DMS114 treated with DMSO at 0.1 percent for 48 hours (cell line): ENCODE measurements around the gene SEC22B.
"Not testable (repeated sequence)": the region's sequence is repeated elsewhere in the genome, so short reads cannot be mapped to it uniquely, and the experiment has no call there.

Experiments used
- DNase-seq: peaks from one replicate; lab custom pipeline; 2025; ENCODE audit not compliant: unreplicated experiment; lab: John Stamatoyannopoulos, UW

The SEC22B gene

DNA sequence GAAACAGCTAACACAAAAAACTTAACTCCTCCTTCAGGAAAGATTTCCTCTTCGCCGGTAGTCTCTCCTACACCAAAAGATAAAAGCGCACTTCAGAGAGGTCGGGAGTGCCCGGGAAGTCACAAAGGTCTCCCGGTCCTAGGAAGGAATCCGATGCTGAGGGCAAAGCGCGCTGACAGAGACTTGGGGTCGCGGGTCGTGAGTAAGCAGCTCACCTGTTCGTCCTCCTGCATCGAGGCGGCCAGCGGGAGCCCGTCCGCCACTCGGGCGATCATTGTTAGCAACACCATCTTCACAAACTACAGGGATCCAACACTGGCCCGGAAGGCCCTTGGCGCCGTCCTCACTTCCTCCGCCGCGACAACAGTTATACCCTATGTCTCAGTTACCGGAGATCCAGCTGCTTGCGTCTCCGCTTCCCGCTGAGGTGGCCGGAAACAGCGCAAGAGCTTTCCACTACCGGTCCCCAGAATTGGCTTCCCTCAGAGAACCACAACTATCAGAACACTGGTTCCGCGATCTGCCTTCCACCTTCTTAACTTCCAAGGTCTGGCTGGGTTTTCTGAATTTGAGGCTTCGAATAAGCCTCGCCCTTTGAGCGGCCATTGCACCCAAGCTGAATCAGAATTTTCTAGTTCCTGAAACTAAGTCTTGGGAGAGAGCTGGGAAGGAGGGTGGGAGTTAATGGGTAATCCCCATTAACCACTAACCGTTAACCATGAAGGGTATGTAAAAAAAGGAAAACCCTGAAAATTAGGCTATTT is at the start of gene SEC22B:
Gene SEC22B (minus strand): TSS at position 429 of the 764 bp plus-strand sequence. CDS start 139 bp downstream, at position 290.
- DNase-seq = peak; percentile 93

DNA sequence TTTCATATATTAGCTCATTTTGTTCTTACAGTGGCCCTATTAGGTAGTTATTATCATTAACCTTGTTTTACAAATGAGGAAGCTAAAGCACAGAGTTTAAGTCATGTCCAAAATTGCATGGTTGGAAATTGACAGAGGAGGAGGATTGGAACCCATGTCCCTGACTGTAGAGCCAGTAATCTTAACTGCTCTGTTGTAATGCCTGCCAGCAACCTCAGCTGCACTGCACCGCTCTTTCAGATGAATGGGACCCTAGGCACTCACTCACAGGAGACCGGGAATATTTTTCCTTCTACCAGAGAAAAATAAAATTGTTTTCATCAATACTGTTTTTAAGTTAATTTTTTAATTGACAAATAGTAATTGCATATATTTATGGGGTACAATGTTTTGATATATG is 41.6 kb upstream of the SEC22B start:
- not testable (repeated sequence) for DNase-seq

DNA sequence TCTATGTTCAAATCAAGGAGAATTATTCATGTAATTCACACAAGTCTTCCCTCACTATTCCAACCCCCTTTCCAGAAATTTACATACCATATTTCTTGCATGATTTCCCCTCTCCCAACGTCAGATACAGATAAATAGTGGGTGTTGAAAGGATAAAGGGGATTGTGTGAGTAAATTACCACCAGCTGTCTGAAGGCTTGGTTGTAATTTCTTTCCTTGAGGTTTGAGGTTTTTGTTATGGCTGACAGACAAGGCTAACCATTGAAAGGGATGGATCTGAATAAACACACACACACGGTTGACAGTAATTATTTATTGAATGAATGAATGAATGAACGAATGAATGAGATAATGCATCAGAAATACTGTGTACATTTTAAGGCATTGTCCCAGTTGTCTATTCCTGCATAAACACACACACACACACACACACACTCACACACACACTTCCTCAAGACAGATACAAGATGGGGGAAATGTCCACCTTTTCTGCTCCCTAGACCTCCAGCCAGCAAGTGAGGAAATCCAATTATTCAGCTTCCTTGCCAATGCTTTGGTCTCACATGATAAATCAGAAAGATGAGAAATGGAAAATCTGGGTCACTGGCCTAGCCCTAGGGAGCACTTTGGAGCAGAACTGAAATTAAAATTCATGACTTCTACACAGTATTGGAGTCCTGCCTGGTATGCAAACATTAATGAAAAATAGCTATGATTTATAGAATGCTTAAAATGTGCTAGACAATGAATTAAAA is 41.0 kb upstream of the SEC22B start:
- DNase-seq = not testable (repeated sequence)

DNA sequence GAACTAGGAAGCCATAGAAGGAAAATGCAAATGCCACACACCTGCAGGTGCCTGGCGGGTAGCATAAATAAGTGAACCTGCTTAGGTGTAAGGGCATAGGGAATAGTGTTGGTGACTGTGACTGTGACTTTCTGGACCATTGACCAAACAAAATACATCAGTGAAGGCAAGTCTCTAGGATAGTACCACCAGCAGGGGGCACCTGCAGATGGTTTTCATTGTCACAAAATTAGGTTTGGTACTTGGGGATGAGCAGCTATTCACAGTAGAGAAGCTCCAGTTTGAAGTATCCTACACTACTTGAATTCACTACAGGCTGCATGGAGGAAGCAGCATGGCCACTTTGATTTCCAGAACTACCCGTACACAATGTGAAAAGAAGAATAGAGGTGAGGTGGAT is 37.3 kb upstream of the SEC22B start:
- not testable (repeated sequence) for DNase-seq

DNA sequence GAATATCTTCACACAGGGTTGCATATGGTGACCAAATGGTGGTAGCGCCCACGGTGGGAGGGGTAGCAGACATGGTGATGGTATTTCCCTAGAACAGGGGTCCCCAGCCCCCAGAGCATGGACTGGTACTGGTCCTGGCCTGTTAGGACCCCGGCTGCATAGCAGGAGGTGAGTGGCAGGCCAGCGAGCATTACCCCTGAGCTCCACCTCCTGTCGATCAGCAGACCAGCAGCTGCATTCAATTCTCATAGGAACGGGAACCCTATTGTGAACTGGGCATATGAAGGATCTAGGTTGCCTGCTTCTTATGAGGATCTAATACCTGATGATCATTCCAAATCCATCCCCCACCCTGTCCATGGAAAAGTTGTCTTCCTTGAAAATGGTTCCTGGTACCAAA is 34.4 kb upstream of the SEC22B start:
- DNase-seq = not testable (repeated sequence)

DNA sequence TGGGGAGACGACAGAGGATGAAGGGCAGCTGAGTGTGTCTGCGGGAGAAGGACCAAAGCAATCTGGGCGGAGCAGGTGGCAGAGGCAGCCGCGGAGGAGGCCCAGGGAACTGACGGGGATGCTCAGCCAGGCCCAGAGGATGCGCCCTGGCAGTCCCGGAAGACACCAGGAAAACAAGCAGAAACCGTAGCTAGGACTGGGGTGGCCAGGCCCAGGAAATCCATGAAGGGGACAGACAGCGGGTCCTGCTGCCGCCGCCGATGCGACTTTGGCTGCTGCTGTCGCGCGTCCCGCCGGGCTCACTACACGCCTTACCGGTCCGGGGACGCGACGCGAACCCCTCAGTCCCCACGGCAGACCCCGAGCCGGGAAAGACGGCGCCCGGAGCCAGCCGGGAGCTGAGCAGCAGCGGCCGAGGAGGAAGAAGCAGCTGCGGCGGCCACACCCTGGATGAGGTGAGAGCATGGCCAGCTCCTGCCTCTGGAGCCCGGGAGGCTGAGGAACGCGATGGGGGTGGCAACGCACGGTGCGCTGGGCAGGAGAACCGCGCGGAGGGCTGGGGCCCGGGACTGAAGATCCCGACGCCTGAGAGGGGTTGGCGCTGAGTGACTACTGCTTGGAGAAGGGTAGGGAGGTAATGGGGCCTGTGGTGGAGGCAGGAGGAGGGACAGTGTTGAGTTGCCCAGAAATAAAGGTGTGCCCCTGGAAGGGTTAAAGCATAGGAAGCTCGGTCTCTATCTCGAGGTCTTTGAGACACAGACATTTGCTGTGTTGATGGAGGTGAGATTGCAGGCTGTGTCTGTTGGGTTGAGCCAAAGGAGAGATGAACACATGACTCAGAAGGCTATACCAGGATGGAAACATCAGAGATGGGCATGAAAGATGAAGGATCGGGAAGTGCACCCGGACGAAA is 20.8 kb upstream of the SEC22B start:
- not testable (repeated sequence) for DNase-seq

DNA sequence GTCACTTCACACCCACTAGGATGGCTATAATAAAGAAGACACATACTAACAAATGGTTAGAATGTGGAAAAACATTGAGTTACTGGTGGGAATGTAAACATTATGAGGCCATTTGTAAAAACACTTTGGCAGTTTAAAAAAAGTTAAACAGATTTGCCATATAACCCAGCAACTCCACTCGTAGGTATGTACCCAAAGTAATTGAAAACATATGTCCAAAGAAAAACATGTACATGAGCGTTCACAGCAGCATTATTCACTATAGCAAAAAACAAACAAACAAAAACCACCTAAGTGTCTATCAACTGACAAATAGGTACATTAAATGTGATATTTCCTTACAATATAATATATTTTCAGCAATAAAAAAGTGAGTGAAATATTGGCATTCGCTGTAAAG is 12.3 kb upstream of the SEC22B start:
- DNase-seq = not testable (repeated sequence)

DNA sequence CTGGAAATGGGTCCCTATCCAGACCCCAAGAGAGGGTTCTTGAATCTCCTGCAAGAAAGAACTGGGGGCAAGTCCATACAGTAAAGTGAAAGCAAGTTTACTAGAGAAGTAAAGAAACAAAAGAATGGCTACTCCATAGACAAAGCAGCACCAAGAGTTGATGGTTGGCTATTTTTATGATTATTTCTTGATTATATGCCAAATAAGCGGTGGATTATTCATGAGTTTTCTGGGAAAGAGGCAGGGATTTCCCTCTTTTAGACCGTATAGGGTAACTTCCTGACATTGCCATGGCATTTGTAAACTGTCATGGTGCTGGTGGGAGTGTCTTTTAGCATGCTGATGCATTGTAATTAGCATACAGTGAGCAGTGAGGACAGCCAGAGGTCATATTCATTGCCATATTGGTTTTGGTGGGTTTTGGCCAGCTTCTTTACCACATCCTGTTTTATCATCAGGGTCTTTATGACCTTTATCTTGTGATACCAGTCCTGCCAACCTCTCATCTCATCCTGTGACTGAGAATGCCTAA is 5.9 kb upstream of the SEC22B start:
- not testable (repeated sequence) for DNase-seq

DNA sequence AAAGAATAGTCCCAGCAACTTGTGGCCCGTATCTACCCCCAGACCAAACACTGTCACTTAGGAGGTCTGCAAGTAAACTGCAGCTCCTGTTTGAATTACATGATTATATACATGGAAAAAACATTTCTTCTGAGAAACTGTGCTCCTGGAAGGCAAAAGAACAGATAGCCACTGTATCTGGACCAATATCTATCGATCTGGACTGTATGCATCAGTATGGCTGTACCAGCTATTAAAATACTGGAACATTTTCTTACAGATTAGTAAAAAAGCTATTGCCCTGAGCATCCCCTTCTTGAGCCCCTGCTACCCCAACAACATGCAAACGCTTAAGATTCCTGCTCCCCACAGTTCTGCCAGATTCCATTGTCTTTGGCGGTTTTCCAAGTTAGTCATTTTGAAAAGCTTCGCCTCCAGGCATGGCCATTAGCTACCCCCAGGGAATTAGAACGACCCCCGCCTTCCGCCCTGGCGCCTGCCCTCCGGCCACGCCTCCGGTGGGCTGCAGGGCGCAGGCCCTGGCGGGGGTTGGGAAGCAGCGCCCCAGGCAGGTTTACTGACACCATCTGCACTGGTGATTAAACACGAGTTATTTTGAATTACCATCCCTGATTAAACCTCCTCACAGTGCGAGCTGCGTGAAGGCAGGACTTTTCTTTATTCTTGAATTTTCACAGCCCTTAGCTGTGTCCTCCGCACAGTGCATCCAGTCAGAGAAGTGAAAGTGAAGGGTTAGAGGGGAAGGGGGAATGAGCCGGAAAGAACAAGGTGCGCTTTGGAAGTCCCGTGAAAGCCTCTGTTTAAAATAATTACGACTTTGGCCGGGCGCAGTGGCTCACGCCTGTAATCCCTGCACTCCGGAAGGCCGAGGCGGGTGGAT is 3.7 kb upstream of the SEC22B start:
- DNase-seq = not testable (repeated sequence)

DNA sequence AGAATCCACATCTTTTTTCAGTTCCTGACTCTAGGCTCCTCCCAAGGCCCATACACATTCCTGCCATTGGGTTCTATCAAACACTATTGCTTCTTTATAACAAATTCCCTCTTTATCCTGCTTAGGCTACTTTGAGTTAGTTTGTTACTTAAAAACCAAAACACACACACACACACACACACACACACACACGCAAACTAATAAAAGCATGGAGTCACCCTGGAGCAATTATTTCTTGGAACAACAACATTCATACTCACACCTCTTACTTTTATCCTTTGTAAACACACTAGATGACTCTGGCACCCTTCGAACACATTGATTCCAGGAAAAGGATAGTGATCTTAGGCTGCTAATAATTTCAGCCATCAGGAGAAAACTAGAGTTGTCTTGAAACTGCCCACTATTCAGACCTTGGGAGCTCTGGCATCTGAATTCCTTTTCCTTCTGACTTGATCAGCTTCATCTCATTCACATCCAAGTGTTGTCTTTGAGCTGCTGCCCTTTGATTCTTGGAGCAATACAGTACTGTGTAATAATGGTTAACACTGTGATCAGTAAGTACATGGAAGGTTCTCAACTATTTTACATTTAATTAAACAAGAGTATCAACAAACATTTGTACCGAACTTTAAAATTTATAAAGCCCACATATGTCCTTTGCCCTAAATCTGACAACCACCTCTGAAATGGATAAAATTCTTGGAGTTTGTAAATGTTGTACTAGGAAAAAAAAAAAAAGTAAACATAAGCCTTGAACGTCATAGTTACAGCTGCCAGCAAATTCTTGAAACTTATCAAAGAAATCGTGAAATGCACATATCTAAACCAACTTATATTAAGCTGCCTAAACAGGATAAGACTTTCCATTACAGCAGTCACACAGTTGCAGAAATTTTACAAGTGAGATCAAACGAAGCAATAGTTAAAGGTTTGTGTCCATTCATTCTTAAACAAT is 2.8 kb upstream of the SEC22B start:
- no peak for DNase-seq

DNA sequence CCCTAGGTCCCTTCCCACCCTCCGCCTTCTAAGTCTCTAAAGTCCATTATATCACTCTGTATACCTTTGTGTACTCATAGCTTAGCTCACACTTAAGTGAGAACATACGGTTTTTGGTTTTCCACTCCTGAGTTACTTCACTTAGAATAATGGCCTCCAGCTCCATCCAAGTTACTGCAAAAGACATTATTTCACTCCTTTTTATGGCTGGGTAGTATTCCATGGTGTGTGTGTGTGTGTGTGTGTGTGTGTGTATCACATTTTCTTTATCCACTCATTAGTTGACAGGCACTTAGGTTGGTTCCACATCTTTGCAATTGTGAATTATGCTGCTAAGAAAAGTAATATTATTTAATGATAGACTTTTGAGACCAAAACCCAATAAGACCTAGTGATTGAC is 1.7 kb upstream of the SEC22B start:
- DNase-seq = not testable (repeated sequence)

DNA sequence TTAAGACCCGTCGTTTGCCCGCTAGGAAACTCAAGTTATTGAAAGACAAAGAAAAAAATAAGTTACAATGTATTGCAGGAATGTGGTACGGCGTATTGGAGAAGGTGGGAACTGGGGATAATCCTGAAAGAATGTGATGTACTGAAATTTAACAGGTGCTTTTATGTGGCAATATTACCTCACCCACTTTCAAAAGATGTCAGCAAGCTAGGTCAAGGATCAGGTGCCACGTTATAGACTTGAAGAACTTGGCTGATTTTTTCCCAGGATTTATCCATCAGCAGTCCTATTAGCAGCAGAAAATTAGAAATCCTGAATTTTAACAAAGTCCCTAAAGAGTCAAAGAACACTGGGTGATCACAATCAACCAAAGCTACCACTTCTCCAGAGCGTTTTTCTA is 632 bp downstream of the SEC22B start:
- not testable (repeated sequence) for DNase-seq

DNA sequence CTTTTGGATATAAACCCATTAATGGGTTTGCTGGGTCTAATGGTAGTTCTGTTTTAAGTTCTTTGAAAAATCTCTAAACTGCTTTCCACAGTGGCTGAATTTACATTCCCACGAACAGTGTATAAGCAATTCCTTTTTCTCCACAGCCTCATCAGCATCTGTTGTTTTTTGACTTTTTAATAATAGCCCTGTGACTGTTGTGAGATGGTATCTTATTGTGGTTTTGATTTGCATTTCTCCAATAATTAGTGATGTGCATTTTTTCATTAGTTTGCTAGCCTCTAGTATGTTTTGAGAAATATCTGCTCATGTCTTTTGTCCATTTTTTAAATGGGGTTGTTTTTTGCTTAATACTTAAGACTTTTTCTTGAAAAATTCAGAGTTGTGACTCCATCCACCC is 11.6 kb downstream of the SEC22B start:
- not testable (repeated sequence) for DNase-seq

DNA sequence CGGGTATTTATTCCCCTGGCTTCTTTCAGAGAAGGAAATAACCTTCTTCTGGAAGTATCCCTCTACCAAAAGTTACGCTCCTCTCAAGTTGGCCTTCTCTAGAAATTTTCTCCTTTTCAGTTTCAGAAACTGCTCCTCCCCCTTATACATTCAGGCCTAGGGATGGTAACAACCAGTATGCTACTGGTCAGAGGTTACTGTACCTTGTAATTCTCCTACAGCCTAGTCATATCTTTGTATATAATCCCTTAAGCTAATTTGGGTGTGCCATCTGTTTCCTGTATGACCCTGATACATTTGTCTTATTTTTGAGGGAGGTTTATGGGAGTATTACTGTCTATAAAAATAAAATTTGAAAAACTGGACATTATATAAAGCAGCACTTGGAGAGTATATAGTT is 14.3 kb downstream of the SEC22B start:
- not testable (repeated sequence) for DNase-seq

DNA sequence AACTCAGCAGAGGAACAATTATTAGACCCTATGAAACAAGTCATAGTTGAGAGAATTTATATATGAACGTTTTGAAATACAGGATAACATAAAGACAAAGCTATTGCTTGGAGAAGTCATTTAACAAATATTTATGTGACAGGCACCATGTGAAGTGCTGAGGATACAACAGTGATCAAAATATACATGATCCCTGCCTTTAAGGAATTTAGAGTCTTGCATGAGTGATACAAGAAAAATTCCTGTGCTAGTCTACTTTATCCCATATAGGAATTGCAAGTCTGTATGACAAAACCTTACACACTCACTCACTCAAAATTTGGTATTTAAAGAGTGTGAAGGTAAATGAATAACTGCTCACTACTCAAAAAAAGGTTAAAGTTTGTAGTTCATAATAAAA is 17.8 kb downstream of the SEC22B start:
- not testable (repeated sequence) for DNase-seq

DNA sequence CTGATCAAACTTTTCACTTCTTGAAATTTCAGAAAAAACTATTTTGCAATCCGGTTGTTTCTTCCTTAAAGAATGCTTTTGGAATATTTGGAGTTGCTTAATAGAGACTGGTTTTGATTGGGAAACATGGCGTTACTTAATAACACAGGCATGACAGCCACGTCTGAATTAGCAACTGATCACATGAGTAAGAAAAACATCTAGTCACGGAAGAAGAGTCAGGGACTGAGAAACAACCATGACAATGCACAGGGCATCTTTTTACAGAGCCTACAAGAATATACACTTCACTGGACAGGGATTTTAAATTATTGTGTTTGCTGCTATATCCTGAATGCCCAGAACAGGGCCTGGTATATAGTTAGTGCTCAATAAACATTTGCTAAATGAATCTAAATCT is 18.2 kb downstream of the SEC22B start:
- not testable (repeated sequence) for DNase-seq

DNA sequence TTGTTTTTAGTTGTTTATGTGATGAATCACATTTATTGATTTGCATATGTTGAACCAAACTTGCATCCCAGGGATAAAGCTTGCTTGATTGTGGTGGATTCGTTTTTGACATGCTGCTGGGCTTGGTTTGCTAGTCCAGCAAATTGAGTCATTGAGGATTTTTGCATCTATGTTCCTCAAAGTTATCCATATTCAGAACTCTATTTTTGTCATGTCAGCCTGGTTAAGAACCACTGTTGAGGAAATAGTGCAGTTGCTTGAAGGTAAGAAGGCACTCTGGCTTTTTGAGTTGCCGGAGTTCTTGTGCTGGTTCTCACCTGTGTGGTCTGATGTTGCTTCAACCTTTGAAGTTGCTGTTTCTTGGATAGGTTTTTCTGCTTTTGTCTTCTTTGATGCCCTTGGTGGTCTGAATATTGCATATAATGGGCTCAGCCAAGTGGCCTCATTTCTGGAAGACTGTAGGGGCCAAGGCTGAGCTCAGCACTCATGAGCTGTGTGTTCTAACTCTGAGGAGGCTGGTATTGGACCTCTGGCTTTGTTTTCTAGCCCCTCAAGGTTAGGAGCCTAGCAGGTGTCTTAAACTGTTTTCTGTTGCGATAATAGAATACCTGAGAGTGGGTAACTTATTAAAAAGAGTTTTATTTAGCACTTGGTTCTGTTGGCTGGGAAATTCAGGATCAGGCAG is 26.0 kb downstream of the SEC22B start:
- DNase-seq = not testable (repeated sequence)

DNA sequence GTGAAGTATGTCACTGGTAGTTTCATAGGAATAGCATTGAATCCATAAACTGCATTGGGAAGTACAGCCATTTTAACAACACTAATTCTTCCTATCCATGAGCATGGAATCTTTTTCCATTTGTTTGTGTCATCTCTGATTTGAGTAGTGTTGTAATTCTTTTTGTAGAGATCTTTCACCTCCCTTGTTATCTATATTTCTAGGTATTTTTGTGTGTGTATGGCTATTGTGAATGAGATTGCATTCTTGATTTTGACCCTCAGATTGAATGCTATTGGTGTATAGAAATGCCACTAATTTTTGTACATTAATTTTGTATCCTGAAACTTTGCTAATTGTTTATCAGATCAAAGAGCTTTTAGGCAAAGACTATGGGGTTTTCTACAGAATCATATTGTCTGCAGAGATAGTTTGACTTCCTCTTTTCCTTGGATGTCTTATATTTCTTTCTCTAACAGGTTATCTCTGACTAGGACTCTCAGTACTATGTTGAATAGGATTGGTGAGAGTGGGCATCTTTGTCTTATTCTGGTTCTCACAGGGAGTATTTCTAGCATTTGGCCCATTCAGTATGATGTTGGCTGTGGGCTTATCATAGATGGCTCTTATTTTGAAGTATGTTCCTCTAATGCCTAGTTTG is 26.8 kb downstream of the SEC22B start:
- not testable (repeated sequence) for DNase-seq
